ENCODE data around the gene CTRB2.
"Not testable (repeated sequence)": the region's sequence is repeated elsewhere in the genome, so short reads cannot be mapped to it uniquely, and the experiment has no call there.

CTRB2 gene

DNA sequence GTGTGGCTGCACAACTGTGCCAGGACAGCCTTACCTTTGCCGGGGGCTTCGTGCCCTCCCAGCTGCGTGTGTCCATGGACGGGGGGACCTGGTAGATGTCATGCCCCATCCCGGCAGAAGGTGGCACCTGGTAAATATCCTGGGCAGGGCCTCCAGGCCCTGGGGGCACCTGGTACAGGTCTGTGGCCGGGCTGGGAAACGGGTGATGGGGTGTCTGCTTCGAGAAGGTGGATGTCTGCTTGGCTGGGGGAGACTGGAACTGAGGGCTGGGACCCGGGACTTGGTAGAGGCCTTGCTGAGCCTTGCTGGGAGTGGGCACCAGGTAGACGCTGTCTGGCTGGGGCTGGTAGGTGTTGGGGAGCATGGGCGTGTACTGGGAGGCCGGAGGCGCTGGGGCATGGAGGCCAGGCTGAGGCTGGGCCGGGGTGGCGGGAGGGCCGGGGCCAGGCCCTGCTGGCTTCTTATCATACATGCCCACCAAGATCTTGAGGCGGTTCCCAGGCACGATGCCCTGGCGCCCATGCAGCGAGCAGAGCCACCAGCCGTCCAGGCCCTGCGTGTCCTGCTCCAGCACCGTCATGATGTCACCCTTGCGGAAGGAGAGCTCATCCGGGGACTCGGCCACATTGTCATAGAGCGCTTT, 35.6 kb upstream of the CTRB2 start:
- DNase-seq (ENCODE audit: low read depth) = not testable (repeated sequence)

DNA sequence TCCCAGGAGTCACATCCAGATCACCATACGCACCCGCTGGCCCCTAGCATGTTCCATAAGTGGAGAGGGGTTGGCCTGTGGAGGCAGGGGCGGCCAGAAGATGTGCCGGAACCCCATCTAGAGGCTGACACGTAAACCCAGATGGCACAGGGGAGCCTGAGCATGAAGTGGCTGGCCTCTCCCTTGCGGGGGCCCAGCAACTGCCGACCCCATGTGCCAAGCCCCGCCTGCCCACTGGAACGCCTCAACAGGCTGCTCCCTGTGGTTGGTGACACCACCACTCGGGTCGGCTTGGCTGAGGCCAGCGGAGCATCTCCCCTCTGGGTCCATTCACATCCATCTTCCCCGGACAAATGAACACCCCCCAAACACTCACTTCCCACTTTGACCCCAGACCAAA, 35.0 kb upstream of the CTRB2 start:
- DNase-seq (ENCODE audit: low read depth) = no peak

DNA sequence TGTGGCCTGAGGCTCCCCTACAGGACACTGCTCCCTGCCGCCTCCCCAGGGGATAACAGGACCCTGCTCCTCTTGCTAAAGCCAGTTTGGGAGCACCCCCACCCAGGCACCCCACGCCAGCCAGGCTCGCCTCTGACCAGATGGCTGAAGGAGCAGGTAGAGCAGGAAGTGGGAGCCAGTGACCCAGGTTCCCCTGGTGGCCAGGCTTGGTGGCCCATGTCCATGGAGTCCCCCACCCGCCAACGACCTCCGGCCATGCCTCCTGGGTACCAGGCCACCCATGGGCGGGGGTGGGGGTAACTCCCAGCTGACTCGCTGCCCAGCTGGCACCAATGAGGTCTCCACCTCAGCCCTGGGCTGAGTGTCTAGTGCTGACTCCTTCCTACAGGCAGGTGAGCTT, 34.5 kb upstream of the CTRB2 start:
- no peak for DNase-seq (ENCODE audit: low read depth)

DNA sequence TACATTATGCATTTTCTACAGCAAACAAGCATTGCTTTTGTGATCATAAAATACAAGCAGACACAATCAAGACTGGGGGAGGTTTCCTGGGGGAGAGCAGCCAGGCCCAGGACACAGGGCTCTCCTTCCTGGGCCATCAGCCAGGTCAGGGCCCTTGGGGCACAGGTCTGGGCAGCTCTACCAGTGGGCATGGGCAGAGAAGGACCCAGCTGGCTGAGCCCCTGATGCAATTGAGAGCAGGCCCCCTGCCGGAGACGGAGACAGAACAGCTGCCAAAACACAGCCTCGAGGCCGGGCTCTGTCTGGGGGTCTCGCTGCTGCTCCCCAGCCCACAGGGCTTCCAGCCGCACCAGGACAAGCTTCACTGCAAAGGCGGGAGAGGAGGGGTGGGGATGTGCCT, 33.7 kb upstream of the CTRB2 start:
- not testable (repeated sequence) for DNase-seq (ENCODE audit: low read depth)

DNA sequence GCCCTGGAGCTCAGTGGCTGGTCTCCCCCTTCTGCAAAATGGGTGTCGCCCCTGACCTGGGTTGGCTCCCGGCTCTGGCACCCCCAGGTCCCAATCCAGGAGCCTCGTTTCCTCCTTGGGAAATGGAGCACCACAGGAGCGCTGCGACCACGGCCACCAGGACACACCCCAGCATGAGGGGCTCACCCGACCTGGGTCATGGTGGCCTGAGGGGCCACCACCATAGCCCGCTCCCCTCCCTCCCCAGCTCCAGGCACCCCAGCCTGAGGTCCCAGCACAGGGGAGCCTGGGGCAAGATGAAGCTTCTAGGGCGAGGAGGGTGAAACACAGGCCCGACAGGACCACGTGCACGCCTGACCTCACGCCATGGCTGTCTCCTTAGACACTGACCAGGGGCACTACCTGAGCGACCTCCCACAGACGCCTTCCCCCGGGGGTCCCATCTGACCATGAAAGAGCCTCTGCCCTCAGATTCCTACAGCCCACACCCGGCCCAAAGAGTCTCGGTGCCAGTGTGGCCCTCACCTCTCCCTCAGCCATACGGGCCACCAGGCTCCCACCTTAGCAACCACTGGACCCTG, 32.7 kb upstream of the CTRB2 start:
- no peak for DNase-seq (ENCODE audit: low read depth)

DNA sequence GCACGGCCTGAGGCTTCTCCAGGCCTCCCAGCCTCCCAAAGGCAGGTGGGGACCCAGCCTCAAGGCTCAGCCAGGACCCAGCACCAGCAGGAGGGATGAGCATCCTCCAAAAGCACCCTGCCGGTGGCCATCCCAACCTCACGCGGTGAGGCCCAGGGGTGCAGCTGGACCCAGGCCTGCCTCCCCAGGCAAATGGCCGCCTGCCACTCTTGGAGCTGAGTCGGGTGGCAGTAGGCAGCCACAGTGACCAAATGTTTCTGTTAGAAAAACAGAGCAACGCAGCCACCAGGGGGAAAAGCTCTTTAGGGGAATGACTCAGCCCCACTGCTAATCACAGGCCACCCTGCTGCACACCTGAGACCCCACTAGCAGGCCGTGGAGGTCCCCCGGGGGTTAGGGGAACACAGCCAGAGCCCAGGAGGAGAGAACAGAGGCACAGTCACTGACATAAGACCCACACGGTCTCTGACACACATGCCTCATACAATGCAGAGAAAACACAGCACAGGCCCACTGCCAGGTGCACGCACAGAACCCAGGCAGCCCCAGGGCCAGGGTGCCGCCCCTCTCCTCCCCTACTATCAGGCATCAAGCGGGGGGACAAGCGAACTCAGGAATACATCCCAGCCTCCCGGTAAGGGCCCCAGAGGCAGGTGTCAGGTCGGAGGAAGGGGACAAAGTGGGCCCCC, 32.0 kb upstream of the CTRB2 start:
- DNase-seq (ENCODE audit: low read depth) = no peak

DNA sequence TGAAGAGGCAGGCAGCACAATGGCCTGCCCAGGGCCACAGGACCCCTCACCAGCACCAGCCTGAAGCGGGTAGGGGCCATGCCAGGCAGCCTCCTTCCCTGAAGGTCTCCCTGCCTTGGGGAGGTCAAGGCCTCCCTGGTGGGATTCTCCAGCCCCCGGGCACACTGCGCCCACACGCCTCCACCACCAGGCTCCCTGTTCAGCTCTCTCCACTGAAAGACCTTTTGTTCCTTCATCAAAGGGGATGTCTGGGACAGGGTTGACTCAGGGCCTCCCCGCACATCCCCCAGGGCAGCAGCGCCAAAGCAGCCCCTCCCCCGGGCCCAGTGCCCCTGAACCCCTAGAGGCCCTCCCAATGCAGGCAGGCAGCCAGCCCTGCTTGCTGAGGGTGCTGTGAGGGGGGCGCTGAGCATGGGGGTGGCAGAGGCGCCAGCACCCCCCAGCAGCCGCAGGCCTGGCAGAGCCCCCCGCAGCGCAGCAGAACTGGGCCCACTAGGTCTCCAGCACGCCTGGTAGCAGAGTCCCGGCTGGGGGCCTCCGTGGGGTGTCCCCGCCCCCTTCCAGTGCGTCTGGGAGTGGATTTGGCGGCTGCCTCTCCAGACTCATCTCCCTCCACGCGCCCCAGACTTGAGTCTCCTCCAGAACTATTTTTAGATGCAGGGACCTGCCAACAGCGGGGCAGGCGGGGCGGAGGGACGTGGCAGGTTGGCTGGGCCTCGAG, 31.3 kb upstream of the CTRB2 start:
- DNase-seq (ENCODE audit: low read depth) = peak; percentile 48

DNA sequence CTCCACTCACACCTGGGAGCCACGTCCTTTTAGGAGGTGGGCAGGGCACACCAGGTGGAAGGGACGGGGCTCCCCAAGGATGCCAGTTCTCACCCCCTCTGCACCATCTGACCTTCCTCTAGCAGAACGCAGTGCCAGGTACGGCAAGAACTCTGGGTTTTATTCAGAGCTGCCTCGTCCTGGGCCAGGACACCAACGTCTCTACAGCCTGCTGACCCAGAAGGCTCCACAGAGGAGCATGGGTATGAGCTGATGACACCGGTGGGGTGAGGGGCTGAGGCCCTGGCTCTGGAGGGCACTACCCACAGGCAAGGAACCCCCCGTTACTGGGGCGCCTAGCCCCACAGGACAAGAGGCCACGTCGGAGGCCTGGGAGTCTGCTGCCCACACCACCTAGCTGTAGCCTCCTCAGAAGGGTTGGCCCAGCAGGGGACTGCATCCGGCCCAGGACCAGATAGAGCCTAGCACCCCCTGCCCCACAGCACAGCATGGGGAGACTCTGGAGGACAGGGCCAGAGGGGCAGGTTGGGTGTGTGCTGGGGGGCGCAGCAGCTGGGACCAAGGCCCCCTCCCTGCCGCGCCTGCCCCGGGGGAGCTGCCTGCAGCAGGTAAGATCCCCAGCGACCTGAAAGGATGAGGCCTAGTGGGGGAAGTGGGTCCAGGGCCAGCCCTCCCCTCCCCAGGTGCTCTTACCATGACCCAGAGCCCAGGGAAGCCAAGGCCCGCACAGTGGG, 30.6 kb upstream of the CTRB2 start:
- DNase-seq (ENCODE audit: low read depth) = no peak

DNA sequence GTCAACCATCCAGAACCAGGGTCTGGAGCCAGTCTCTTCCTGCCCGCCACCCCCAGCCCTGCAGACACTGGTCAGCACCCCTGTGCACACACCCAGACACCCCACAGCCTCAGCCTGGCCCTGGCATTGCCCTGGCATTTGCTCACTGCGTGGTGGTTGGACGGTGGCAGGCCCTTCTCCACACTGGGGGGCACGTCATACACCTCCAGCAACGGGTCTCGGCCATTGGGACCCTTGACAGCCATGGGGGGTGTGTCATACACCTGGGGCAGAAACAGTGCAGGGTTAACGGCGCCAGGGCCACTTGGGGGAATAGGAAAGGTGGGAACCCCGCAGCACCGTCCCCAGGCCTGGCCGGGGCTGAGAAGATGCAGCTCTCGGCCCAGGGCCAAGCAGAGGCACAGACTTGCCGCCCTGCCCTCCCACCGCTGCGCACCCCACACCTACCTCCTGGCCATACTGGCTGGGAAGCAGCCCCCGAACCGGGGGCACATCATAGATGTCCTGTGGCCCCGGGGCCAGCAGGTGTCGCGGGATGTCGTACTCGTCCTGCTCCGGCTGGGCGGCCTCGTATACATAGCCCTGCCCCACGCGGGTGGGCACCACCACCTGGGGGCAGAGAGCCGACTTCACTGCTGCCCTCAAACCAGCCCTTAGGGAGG, 29.9 kb upstream of the CTRB2 start:
- DNase-seq (ENCODE audit: low read depth) = no peak

DNA sequence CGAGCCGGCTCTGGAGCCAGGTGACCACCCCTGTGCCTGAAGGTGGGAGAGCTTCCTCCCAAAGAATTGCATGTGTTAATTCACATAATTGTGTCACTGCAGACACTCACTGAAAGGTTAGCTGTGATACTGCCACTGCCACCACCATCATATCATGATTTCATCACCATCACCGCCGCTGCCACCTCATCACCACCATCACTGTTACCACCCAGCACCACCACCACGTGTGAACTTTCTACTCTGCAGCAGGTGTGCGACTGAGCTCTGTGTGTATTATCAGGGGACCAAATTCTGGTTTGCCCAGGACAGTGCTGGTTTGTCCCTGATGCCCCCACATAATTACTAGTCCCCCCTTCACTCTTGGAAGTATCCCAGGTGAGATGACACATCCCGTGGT, 29.3 kb upstream of the CTRB2 start:
- no peak for DNase-seq (ENCODE audit: low read depth)

DNA sequence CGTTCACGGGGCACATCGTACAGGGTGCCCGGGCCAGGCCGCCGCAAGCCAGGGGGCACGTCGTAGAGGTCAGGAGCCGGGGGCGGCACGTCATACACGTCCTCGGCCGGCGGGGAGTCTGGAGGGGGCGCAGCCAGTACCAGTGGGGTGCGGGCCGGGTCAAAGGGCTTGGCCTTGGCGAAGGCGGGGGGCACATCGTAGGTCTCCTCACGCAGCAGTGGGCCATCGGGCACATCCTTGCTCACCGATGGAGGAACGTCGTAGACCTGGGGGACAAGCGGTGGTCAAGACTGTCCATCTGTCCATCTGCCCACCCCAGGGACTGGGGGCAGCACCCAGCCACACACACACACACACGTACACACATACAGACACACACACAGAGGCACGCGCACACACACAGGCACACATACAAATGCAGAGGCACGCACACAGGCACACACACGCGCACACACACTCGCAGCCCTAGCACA, 28.8 kb upstream of the CTRB2 start:
- no peak for DNase-seq (ENCODE audit: low read depth)

DNA sequence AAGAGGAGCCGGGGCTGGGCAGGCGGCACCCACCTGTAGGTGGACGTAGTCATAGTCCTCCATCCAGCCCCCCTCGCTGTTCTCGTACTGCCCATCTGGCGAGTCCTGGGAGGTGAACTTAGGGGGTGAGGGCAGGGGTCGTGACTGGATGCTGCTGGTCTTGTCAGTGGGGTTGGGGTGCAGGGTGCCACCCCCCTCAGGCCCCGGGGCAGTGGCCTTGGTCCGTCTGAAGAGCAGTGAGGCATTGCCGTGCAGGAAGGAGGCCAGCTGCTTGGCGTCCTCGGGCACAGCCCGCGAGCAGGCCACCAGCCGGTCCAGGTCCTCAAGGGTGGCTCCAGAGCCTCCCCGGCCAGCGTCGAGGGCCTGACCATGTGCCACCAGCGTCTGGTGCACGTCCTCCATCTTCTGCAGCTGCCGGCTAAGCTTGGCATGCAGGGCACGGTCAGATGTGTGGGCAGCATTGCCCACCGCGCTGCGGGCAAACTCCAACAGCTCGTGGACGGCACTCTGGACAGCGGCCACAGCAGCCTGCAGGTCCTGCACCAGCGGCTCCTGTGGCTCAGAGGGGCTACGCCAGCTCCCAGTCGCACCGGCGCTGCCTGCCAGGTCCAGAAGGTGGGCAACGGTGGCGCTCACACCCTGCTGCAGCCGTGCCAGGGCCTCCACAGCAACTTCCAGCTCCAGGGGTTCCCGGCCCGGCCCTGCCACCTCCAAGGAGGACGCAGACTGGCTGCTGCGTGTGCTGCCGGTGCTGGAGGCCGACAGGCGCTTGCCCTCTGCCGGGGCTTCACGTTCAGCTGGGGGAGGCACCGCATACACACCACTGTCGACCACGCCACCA, 28.1 kb upstream of the CTRB2 start:
- no peak for DNase-seq (ENCODE audit: low read depth)

DNA sequence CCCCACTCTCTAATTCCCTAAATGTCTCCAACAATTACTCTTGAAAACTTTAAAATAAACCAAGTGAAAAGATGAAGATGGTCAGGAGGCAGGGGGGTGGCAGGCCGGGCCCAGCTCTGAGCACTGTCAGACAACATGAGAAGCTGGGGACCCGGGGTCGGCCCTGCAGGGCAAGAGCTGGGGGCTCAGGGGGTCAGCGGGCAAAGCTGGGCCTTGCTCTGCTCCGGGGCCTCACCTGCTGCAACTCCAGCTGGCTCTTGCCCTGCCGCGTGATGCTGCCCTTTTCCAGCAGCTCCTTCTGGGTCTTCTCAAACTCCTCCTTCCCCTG, 26.6 kb upstream of the CTRB2 start:
- DNase-seq (ENCODE audit: low read depth) = no peak

DNA sequence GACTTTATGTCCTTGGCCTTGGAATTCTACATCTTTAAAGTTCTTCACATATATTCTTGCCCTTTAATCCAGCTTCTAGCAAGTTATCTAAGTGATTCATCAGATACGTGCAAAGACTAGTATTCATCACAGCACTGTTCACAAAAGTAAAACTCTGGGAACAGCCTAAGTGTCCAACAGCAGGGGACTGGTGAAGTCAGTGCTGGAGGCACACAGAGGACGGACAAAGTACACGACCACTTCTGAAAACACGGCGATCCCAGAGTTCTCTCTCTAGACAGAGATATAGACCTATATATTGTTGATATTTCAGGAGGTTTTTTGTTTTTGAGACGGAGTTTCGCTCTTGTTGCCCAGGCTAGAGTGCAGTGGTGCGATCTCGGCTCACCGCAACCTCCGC, 24.6 kb upstream of the CTRB2 start:
- no peak for DNase-seq (ENCODE audit: low read depth)

DNA sequence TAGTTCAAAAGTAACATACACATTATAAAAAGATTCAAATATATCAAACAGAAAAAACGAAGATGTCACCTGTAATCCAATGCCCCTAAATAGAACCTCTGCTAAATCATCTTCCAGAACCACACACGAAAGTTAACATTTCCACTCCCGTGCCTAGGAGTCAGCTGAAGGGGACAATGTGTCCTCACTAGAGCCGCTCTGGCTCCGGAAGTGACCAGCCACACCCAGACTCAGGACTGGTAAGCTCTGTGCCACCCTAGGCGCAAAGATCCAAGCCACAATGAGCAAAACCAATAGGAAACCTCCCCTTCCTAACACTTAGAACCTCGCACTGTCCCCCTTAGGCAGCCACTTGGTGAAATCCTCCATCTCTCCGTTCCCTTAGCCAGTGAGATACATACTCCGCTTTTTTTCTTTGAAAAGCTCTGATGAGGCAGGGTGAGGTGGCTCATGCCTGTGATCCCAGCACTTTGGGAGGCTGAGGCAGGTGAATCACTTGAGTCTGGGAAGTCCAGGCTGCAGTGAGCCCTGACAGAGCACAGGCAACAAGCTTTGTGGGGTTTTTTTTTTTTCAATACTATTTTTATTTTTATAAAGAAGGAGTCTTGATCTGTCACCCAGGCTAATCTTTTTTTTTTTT, 23.6 kb upstream of the CTRB2 start:
- DNase-seq (ENCODE audit: low read depth) = no peak

DNA sequence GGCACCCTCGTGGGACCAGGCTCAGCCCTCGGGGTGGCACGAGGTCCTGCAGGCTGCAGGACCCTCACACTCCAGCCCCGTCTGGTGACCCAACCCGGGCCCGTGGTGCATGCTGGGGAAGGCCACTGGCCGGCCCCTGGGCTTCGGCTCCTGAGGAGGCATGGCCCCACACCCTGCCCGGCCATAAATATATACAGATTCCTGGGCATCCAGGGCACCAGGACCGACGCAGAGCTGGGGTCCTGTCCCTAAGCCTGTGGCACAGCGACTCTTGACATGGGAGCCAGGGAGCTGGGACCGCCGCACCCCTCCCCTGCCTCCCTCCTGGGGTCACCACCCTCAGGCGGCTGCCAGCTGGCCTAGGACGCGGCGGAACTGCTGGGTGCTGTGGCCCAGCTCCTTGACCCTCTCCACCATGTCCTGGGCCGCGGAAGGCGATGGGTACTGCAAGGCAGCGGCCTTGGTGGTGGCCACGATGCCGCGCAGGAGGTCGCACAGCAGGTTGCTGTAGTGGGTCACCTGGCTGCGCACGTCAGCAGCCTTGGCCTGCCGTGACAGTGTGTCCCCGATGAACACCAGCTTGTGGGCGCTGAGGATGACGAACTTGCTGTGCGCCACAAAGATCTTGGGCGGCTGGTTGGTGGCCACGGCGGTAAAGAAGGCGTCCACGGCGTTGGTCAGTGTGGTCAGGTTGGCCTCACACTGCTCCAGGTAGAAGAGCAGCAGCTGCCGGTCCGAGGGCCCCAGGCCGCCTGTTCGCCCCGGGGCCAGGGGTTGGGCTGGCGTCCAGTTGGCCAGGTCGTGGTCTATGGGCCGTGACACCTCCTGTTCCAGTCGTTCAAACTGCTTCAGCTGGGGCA, 22.4 kb upstream of the CTRB2 start:
- DNase-seq (ENCODE audit: low read depth) = no peak

DNA sequence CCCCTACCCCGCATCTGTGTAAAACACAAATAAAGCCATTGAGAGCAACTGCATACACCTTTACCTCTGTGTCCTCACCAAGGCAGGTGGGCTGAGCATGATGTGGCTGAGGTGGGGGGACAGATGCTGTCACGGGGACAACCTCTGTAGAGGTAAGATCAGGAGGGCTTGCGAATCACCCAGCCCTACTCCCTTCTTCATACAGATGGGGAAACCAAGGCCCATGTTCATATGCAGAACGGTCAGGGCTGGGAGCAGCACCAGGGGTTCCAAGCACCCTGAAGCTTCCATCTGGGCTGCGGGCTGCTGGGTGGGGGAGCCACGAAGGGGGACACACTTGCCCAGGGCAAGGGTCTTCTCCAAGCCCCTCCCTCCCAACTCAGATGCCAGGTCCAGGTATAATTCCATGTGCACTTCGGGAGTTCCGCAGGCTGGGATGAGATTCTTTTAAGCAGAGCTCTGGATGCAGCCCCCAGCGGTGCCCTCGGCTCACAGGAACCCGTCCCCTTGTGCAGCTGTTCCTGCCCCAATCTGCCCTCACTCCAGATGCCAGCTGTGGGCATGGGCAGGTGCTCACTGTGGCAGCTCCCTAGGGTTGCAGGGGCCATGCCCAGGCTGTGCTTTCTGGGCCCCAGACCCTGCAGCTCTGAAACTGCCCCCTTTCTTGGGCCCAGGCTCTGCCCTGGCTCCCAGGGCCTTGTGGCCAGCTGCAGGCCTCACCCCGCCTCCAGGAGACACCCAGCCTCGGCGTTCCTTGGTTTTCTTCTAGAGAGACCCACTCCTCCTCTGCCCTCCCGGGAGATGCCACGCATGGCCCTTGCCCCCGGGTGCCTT, 21.4 kb upstream of the CTRB2 start:
- no peak for DNase-seq (ENCODE audit: low read depth)

DNA sequence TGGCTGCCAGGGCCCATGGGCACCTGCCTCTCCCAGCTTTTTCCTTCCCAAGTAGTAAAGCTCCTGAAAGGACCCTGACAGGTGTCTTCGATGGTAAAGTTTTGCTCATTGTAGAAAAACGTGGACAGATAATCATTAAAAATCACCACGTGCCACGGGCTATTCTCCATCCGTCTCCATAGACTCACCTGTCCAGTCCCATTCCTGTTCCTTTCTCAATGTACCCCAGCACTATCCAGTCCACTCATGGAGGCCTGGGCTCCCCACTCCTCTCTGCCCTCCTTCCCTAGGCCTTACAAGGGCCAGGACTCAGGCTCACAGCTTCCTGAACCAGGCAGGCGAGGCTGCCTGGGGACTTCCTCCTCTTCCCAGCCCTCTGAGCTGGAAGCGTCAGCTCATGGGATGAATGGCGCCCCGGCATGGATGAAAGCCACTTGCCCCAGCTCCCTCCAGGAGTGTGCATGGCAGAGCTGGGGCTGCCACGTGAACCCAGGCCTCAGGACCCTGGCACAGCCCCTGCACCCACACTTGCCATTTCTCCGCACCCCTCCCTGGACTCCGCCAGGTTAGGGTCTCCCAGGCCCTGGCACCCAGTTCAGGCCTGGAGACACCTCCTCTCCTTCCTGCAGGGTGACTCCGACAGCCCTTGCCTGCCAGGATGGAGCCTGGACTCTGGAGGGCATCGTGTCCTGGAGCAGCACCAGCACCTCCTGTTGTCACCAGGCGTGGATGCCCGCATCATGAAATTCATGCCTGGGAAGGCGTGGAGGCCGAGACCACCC, 20.6 kb upstream of the CTRB2 start:
- DNase-seq (ENCODE audit: low read depth) = no peak
